NCI-H345 treated with DMSO at 0.1 percent for 48 hours (cell line): Measurements from ENCODE around the gene TMEM247.
"Not testable (repeated sequence)": the region's sequence is repeated elsewhere in the genome, so short reads cannot be mapped to it uniquely, and the experiment has no call there.

Experiments
- DNase-seq: peaks from one replicate; lab custom pipeline; 2025; ENCODE audit not compliant: unreplicated experiment; lab: John Stamatoyannopoulos, UW

The TMEM247 gene

DNA sequence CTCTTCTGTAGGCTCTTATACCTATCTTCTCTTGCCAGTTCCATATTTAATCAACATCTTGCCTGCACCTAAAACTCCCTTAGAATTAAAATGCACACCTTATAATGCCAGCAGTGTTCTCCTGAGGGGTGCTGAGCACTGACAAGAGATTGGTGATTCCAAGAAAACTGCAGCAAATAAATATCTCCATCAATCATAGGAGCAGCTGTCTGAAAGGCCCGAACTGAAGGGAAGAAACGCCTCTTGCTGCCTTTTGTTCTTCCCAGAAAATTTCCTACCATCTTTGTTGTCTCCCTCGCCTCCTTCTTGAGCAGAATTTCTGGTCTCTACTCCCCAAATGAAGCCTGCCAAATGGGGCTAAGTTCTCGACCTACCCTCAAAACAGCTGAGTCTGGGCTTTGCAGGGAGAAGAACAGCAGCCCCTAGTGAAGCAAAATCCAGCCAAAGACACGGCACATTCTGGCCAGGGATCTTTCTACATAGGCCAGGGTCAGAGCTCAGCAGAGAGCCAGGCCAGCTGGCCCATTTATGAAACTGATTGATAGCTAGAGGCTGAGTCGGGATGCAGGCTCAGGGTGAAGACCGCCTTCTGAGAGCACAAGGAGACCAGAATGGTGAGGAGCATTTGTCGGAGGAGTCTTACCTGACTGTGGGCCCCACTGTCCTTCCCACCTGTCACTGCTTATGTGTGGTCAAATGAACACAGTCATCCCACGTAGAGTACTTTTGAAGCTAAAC lies 20.4 kb upstream of the TMEM247 start:
- DNase-seq, result no peak

DNA sequence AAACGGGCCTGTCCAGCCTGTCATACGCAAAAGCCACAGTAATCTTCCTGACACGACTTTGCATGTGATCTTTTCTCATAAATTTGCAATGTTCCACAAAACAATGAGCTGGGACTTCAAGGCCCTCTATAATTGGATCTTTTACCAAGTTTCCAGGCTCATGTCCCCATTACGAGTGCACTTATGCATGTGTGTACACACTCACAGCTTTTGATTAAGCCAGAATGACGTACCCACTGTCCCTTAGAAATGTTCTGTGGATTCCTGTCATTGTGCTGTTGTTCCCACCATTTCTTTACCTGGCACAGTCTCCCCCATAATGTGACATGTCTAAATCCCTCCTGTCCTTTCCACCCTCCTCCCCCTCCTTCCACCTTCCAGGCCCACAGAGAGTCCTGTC lies 19.7 kb upstream of the TMEM247 start:
- DNase-seq, result no peak

DNA sequence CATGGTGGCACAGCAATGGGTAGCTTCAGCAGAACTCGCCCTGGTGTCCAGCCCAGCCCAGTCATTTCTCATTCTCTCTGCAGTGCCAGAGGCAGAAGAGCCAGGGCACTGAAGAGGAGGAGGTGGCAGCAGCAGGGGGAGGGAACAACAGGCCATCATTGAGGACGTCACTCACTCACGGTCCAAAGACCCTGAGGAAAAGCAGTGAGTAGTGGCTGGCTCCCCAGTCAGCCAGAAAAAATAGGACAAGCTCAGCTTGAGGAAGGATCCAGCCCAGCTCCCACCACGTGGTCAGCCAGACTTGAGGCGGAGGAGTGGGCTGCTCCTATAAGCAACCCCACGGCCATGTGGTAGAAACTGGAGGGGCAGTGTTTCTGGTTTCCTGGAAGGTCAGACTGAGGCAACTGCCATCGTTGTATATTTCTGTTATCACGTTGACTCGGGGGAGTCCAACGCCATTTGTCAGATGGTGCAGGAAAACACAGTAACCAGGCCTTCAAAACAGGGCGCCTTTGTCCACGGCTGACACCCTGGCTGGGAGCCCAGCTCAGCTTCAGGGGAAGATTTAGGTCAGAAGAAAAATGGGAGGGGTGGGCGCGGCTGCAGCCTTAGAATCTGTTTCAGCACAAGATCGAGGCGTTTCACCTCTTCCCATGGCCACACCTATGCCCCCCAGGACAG lies 19.0 kb upstream of the TMEM247 start:
- no peak for DNase-seq

DNA sequence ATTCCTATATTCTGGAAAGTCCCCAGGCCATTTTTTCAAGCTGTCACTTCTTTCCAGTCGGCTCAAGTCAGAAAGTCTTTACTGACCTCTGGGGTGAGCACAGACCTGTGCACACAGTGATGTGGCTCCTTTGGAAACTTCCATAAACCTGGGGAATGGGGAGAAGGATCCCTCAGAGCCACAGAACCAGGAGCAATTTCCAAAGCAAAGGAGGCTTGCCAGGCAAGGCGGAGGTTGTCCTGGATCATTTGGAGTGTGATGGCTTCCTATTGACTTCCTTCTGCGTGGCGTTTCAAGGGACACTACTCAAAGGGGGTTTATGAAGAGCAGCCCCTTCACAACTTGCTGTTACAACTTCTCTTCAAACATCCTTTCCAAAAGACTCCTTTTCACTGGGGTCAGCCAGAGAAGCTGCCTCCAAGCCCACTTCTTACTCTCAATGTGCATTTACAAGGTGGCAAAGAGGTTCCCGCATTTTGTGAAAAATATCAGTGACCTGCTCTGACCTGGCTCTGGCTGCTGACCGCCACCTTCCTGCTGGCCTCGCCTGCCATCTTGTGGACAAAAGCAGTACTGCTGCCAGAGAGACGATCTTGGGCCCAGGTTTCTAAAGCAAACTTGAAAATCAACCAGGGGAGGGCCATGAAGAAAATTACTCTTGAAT lies 18.2 kb upstream of the TMEM247 start:
- peak; percentile 13 for DNase-seq

DNA sequence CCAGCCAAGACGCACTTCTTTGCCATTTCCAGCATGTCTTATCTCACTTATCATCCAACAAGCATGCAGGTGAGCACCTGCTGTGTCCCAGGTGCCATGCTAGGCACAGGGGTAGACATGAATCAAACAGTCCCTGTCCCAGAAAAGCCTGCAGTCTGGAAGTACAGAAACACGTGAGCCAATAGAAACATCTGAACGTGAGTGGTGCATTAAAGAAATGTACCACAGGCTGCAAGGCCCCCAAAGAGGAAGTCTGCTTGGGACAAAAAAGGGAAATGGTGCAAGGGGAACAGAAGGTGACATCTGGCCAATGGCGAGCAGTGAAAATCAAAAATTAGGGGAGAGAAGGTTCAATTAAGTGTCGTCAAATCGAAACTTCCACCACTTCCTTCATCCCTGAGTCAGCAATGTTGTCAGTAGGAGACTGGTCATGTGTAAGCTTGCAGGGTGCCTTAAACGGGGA lies 17.6 kb upstream of the TMEM247 start:
- no peak for DNase-seq

DNA sequence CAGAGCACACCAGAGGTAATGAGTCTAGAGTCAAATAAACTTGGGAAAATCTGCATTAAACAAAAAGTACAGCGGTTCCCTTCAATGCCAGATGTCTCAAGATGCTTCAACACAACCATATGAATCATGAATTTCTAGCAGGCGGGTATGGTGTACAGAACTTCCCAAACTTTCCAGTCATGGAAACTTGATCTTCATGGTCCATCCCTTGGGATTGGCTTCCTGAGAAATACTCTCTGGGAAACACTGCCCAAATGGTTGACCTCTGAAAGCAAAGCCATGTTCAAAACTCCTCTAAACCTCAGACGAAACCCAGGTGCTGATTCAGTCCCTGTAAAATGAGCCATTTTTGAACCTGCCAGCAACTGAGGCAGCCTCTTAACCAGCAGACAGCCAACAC lies 16.4 kb upstream of the TMEM247 start:
- DNase-seq, result no peak

DNA sequence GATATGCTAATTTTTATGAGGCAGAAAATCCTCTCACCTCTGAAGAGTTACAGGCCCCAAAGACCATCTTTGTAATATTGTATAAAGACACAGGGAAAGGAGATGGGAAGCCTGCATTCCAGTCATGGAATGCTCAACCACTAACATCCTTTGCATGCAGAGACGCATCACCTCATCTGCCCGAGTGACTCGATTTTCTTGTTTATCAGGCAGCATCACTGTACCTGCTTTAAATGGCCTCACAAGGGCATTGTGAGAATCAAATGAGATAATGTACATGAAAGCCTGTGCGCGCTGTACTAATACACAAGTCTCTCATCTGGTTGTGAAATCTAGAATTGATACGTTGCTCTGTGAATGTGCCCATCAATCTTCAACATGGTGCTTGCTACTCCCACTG lies 10.2 kb upstream of the TMEM247 start:
- no peak for DNase-seq

DNA sequence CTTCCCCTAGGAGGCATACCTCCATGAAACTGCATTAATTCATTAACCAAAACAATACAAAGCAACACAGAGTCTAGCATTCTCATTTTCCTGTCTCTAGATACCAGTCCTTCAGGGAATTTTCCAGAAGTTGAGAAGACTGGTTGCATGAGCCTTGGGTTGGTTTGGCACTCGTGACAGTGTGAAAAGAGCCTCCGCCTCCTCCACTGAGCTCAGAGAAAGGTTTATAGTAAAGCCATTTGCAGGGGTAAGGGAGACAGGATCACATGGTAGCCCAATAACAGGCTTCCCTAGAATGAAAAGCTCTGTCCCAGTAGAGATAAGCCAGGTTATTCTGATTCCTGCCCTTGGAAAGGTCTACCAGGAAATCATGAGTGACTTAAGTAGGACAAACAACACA lies 9.7 kb upstream of the TMEM247 start:
- DNase-seq, result no peak

DNA sequence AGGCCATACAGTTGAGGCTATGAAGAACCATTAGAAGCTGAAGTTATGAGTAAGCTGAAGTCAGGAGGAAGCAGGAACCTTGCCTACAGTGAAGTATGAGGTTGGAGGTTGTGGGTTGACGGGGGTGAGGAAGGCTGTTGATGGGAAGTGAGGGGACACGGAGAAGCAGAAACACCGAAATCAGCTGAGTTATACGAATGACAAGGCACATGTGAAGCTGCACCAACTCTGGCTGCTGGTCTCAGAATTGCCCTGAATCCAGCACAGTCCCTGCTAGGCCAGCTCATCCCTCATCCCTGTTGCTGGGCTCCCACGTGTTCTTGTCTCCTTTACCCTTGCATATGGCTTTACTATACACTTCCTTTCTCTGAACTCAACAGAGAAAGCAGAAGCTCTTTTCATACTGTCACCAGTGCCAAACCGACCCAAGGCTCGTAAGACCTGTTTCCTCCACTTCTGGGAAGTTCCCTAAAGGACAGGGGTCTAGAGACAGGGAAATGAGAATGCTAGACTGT lies 9.2 kb upstream of the TMEM247 start:
- DNase-seq, result no peak

DNA sequence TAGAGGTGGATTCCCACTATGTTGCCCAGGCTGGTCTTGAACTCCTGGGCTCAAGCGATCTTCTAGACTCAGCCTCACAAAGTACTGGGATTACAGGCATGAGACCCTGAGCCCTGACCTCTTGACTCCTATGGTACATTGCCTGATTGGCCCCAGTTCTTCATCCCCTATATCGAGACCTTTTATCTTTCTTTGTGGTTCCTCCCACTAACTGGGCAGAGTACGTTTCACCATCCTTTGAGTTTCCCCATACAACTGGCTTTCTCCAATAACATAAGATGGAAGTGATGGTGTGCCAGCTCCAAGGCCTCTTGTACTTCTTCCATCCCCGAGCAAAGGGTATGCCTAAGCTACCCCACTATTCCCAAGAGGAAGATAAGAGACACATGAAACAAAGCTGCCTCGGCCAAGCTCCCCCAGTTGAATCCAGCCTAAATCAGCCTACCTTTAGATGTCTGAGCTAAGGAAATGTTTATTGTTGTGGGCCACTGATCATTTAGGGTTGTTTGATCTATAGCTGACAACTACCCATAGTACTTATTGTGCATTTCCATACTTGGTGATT lies 8.3 kb upstream of the TMEM247 start:
- no peak for DNase-seq

DNA sequence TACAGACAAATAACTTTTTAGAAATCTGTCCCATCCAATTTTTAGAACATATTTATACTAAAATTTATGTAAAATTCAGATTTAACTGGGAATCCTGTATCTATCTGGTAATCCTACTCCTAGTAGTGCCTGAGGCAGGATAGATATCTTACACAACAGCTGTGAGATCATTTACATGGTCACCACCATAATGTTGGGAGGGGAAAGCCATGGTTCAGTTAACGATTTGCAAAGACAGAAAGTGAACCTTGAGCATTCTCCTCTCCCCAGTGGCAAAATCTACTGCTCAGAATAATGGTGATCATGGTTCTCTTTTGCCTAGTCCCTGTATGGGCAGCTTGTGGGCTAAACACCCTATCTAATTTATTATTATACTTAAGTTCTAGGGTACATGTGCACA lies 7.7 kb upstream of the TMEM247 start:
- no peak for DNase-seq

DNA sequence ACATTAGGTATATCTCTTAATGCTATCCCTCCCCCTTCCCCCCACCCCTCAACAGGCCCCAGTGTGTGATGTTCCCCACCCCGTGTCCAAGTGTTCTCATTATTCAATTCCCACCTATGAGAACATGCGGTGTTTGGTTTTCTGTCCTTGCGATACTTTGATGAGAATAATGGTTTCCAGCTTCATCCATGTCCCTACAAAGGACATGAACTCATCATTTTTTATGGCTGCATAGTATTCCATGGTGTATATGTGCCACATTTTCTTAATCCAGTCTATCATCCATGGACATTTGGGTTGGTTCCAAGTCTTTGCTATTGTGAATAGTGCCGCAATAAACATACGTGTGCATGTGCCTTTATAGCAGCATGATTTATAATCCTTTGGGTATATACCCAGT lies 7.2 kb upstream of the TMEM247 start:
- not testable (repeated sequence) for DNase-seq

DNA sequence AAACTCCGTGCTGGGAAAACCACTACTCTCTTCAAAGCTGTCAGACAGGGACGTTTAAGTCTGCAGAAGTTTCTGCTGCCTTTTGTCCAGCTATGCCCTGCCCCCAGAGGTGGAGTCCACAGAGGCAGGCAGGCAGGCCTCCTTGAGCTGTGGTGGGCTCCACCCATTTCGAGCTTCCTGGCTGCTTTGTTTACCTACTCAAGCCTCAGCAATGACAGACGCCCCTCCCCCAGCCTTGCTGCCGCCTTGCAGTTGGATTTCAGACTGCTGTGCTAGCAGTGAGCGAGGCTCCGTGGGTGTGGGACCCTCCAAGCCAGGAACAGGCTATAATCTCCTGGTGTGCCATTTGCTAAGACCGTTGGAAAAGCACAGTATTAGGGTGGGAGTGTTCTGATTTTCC lies 1.9 kb upstream of the TMEM247 start:
- not testable (repeated sequence) for DNase-seq

DNA sequence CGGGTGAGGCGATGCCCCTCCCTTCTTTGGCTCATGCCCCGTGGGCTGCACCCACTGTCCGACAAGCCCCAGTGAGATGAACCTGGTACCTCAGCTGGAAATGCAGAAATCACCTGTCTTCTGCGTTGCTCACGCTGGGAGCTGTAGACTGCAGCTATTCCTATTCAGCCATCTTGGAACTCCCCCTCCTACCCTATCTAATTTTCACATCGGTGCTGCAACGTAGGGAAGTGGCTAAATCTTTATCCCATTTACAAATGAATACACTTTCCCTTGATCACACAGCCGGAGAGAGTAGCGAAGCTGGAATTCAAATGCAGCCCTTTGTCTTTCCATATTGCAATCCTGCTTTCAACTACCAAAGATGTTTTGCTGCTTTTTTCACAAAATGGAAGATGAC lies 1.4 kb upstream of the TMEM247 start:
- no peak for DNase-seq

DNA sequence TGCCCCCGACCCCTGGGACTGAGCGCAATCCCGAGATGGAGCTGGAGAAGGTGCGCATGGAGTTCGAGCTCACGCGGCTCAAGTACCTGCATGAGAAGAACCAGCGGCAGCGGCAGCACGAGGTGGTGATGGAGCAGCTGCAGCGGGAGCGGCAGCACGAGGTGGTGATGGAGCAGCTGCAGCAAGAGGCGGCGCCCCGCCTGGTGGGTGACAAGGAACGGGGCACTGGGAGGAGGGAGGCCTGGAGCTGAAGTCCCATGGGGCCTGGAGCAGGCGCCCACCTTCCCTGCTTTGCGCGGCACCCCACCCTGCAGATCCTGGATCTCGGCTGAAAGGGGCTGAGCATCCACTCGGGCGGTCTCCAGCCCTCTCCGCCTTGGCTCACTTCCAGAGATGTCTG lies 1.2 kb downstream of the TMEM247 start:
- peak; percentile 65 for DNase-seq

DNA sequence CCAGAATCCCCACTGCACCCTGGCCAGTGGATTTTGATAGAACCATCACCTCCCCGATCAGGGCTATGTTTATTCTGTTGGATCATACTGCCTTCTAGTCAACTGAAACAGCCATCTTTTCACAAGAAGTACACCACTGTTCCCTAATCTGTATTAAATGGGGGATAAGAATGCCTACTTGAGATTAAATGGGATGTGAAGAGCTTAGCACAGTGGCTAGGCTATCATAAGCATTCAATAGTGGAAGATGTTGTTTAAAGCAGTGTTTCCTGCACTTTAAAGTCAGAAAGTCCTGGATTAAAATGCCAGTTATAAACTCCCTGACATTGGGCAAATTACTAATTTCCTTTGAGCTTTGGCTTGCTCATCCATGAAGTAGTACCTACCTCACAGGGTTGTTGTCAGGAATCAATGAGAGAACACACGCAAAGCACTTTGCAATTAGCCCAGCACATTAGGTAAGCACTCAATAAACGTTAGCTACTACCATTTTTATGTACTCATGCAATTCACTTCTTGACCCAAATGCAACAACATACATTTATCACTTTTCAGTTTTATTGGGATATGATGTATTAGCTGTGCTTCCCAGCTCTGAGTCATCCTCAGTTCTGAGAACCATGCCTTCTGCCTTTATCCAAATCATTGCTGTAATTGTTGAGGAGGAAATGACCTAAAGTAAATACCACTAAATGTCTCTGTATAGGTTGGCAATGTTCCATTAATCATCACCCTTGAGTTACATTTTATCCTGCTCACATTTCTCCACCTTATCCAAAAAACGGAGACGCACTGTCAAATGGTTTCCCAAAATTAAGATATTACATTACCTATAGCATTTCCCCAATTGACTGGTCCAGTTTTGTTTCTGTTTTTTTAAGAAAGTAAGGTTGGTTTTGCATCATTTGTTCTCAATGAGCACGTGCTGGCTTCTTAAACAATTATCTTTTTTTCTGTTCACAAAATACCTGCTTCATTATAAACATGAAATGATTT lies 2.1 kb downstream of the TMEM247 start:
- DNase-seq, result peak; percentile 61

DNA sequence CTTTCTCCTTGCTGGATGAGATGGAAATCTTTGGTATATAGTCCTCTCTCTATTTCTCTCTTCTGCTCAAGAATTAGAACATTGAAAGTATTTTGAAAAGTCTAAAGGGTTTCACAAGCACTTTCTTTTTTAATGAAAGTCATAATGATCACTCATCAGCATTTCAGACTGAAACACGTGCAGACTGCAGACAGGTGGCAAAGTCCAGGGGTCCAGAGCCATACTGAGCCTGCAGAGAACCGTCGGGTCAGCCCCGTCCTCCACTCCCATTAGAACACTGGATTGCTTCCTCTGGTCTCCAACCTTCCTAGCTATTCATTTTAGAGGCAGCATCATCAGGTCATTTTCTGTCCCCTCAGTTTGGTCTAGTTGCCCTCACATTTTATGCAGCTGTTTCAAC lies 3.1 kb downstream of the TMEM247 start:
- no peak for DNase-seq

DNA sequence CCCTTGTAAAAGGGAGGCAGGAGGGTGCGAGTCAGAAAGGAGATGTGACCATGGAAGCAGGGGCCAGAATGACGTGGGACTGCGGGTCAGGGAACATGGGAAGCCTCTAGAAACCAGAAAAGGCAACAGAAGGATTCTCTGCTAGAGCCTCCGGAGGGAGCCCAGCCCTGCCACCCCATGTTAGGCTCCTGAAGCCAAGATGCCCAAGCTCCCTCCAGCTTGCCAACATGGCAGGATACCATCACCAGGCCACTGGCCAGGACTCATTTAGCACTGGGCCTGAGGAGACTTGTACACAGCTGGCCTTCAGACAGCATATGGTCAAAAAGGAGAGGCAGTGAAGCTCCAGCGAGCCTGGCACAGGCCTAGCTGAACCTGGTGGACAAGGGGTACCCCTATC lies 5.6 kb downstream of the TMEM247 start:
- no peak for DNase-seq

DNA sequence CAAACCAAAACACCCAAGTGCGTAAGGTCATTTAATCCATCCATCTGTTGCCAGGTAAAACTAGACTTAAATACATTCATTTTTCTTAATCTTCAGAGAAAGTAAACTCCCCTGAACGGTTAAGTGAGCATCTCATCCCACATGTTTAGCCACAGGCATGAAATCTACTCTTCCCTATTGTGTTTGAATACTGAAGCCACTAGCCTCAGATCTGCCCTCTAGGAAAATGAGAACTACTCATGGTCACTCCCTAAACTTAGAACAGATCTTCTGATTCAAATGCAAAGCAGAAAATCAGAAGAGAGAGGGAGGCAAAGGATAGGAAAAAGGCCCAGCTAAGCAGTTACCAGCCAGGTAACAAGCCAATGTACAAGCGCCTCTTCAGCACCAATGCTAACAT lies 7.1 kb downstream of the TMEM247 start:
- DNase-seq, result no peak

DNA sequence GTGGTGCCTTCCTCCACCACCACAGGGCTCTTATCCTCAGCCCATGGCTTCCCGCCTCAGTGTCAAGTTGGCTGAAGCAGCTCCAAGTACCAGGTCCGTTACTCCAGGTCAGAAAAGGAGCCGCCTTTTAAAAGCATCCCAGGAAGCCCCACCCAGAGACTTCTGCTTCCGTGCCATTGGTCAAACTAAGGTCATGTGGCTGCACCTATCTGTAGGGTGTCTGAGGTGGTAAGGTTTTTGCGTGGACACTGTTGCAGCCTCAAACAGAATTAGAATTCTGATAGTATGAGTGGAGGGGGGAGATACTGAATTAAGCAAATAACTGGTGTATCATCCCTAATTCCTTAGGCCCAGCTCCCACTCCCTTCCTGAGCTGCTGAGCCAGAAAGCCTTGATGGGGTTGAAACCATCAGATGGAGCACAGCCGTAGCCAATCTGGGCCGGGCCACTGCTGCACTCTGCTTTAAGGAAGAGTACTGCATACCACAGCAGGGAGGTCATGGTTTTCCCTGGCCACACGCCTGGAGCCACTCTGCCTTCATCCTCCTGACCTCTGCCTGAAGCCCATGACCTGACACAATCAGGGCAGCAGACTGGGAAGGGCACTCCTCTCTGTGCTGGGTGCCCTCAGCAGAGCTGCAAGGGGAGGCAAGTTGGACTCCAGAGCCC lies 8.4 kb downstream of the TMEM247 start:
- DNase-seq, result no peak
